Fibroblast of villous mesenchyme (primary cell): Measurements from ENCODE around the gene NDUFB10. TPM values are rescaled to one million over a fixed set of nuclear protein-coding genes. Genes with fewer than 3 reads are reported as not detected.
A peak's percentile ranks its signal among the peaks of the same experiment; 100 is the strongest.

Experiments
- DNase-seq: peaks from one replicate; pipeline ENCODE4 v3.0.0-alpha.2; 2010; ENCODE audit warnings: low read depth
- H3K4me3 ChIP-seq: 2 replicates; pipeline ENCODE4 v1.5.1; 2011; ENCODE audit warnings: low read depth, mild to moderate bottlenecking, low read length
- total RNA-seq: library from RNA; depleted of rRNA; stranded (reverse); fragments of >200 nt; gene quantifications from 2 replicates; pipeline ENCODE4 v1.2.3, GENCODE V29; 2012
- TF ChIP-seq, protein P1 (sequence below): IDR thresholded peaks from 2 replicates; pipeline ENCODE4 v1.5.1; 2012; ENCODE audit warnings: low read depth, mild to moderate bottlenecking, low read length; ENCODE audit not compliant: insufficient read depth

NDUFB10 gene
- total RNA-seq, 1 donor = 87.2 TPM

DNA sequence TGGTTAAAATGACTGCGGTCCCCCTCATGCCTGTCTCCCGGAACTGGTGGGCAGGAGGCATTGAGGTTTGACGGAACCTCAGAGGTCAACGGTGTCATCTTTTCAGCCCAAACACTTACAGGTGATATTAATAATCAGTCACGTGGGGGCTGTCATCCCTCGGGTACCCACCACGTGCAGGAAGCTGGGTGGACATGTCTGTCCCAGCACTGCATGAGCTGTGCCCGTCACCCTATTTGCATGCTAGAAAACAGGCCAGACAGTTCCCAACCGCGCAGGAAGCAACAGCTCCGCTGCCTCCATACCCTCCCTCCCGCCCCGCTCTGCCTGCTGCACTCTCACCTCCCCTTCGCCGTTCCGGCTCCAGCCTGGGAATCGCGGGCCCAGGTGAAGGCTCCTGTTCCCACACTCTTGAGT, 31.8 kb downstream of the NDUFB10 start:
- no peak overlapping the region for H3K4me3 ChIP-seq
- DNase-seq = no peak
- TF ChIP-seq, protein P1, sequence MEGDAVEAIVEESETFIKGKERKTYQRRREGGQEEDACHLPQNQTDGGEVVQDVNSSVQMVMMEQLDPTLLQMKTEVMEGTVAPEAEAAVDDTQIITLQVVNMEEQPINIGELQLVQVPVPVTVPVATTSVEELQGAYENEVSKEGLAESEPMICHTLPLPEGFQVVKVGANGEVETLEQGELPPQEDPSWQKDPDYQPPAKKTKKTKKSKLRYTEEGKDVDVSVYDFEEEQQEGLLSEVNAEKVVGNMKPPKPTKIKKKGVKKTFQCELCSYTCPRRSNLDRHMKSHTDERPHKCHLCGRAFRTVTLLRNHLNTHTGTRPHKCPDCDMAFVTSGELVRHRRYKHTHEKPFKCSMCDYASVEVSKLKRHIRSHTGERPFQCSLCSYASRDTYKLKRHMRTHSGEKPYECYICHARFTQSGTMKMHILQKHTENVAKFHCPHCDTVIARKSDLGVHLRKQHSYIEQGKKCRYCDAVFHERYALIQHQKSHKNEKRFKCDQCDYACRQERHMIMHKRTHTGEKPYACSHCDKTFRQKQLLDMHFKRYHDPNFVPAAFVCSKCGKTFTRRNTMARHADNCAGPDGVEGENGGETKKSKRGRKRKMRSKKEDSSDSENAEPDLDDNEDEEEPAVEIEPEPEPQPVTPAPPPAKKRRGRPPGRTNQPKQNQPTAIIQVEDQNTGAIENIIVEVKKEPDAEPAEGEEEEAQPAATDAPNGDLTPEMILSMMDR = no peak

DNA sequence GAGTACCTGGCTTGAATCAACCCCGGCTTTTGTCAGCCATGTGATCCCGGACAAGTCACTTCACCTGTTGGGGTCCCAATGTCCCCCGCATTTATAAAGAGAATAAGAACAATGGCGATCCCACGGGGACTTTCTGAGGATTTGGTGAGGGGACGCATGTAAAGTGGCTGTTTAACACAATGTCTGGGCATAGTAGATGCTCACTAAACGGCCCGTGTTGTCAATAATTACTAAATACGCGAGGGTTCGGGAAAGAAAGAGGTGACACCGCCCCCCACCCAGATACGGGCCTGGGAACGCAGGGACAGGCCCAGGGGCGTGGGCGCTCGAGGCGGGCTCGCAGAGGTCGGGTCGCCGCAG, 32.2 kb downstream of the NDUFB10 start:
- H3K4me3 ChIP-seq = peak overlapping the region; percentile 40
- TF ChIP-seq, protein P1 = no peak
- DNase-seq = no peak

GRCh38 chr16:1991948-1992703, 32.8 kb downstream of the NDUFB10 start:
- H3K4me3 ChIP-seq = peak overlapping the region; percentile 40
- TF ChIP-seq, protein P1 = no peak
- DNase-seq = peak; percentile 89

- no peak for DNase-seq
- TF ChIP-seq, protein P1 = no peak
- H3K4me3 ChIP-seq = no peak overlapping the region
Observed at GRCh38 chr16:1992704-1993317, 33.5 kb downstream of the NDUFB10 start.

DNA sequence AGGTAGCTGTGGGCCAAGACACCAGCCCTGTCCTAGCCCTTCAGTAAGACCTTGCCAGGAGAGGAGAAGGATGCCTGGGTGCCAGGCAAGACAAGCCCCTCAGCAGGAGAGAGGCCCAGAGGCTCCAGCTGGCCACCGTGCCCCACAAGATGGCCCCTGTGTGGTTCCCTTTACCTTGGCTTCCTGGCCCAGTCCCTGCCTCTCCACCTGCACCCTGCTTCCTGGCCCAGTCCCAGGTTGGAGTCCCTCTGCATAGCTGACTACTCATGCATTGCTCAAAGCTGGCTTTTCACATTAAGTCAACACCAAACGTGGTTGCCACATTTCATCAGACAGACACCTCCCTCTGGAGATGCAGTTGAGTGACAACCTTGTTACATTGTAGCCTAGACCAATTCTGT, 34.4 kb downstream of the NDUFB10 start:
- DNase-seq = no peak
- H3K4me3 ChIP-seq = no peak overlapping the region

GRCh38 chr16:1997494-1998359, 38.4 kb downstream of the NDUFB10 start:
- DNase-seq = peak; percentile 97
- TF ChIP-seq, protein P1 = no peak

More for the DNA sequence above, 34.4 kb downstream of the NDUFB10 start:
- TF ChIP-seq, protein P1 = no peak

More at GRCh38 chr16:1997494-1998359, 38.4 kb downstream of the NDUFB10 start:
- no peak overlapping the region for H3K4me3 ChIP-seq
